K562 (cell line): Measurements from ENCODE around the gene EFCAB10. TPM values are rescaled to one million over a fixed set of nuclear protein-coding genes. Genes with fewer than 3 reads are reported as not detected.

Experiments
- ATF3 ChIP-seq, 2 experiments: fragments of 450-650 bp in 1 of 2; sonication (generic) in 1 of 2; formaldehyde crosslinking in 1 of 2; IDR thresholded peaks in 1 of 2; conservative IDR thresholded peaks in 1 of 2; 2 replicates each; pipeline versions ENCODE4 v1.6.1 to v1.8.1; 2016 to 2023; ENCODE audit warnings: mild to moderate bottlenecking in 2 of 2, moderate library complexity in 2 of 2, inconsistent platforms in 1 of 2, missing genetic modification reagents in 1 of 2
- ELF4 ChIP-seq: fragments of 450-650 bp; formaldehyde crosslinking; IDR thresholded peaks from 2 replicates; pipeline ENCODE4 v1.4.0; 2022; ENCODE audit warnings: missing genetic modification characterization
- GATA2 ChIP-seq: sonication (generic); formaldehyde crosslinking; IDR thresholded peaks from 2 replicates; pipeline ENCODE4 v1.4.0; 2020; ENCODE audit warnings: mild to moderate bottlenecking, missing genetic modification reagents
- HDAC2 ChIP-seq: fragments of 450-650 bp; IDR thresholded peaks from 2 replicates; pipeline ENCODE4 v1.6.1; 2016; ENCODE audit warnings: mild to moderate bottlenecking
- MAZ ChIP-seq, 2 experiments: fragments of 450-650 bp in 1 of 2; sonication (generic) in 1 of 2; formaldehyde crosslinking; IDR thresholded peaks in 1 of 2; conservative IDR thresholded peaks in 1 of 2; 2 replicates each; pipeline versions ENCODE4 v1.4.0 to v1.5.0; 2020; ENCODE audit warnings: mild to moderate bottlenecking in 1 of 2, missing genetic modification reagents in 1 of 2
- PRDM10 ChIP-seq: fragments of 450-650 bp; IDR thresholded peaks from 2 replicates; pipeline ENCODE4 v1.6.1; 2018; ENCODE audit not compliant: partially characterized antibody
- PURB ChIP-seq: sonication (generic); formaldehyde crosslinking; IDR thresholded peaks from 2 replicates; pipeline ENCODE4 v1.9.0; 2021; ENCODE audit warnings: low read depth, mild to moderate bottlenecking, missing genetic modification reagents
- SOX6 ChIP-seq: fragments of 450-650 bp; IDR thresholded peaks from 2 replicates; pipeline ENCODE4 v1.6.1; 2014; ENCODE audit warnings: mild to moderate bottlenecking
- ZNF347 ChIP-seq: fragments of 450-650 bp; formaldehyde crosslinking; IDR thresholded peaks from 2 replicates; pipeline ENCODE4 v1.4.0; 2020; ENCODE audit warnings: low read depth, mild to moderate bottlenecking, moderate library complexity
- polyA plus RNA-seq, 8 experiments: library from polyadenylated mRNA; depleted of rRNA in 4 of 8; stranded (reverse) in 5 of 8; unstranded in 3 of 8; fragments of >200 nt; fragmentation: Nextera tagmentation in 2 of 8; fragmentation: Illumina TruSeq in 1 of 8; extraction: Ambion mirVana in 2 of 8; extraction: Trizol in 1 of 8; gene quantifications; 2 replicates each; pipeline versions ENCODE4 v1.2.1 to v1.2.3, GENCODE V29; 2011 to 2014; ENCODE audit warnings: inconsistent platforms in 1 of 8, missing spikeins in 1 of 8
- total RNA-seq, 7 experiments: library from RNA; depleted of rRNA in 6 of 7; stranded (reverse); fragments of >200 nt in 6 of 7; fragmentation: Illumina TruSeq in 2 of 7; extraction: Trizol in 2 of 7; gene quantifications; 2 replicates each; pipeline versions ENCODE4 v1.2.1 to v1.2.3, GENCODE V29; 2011 to 2021; ENCODE audit warnings: low replicate concordance in 1 of 7
- TF ChIP-seq, protein P1 (sequence below): fragments of 450-650 bp; IDR thresholded peaks from 2 replicates; pipeline ENCODE4 v1.6.1; 2016; ENCODE audit warnings: mild to moderate bottlenecking, moderate library complexity

Gene EFCAB10
- total and polyA plus RNA-seq, 9 of the 15 experiments (the other 6 are each of a cell fraction or from before 2014, with no cell fraction given): 5.0 to 21.4 (median 16.8) TPM

DNA sequence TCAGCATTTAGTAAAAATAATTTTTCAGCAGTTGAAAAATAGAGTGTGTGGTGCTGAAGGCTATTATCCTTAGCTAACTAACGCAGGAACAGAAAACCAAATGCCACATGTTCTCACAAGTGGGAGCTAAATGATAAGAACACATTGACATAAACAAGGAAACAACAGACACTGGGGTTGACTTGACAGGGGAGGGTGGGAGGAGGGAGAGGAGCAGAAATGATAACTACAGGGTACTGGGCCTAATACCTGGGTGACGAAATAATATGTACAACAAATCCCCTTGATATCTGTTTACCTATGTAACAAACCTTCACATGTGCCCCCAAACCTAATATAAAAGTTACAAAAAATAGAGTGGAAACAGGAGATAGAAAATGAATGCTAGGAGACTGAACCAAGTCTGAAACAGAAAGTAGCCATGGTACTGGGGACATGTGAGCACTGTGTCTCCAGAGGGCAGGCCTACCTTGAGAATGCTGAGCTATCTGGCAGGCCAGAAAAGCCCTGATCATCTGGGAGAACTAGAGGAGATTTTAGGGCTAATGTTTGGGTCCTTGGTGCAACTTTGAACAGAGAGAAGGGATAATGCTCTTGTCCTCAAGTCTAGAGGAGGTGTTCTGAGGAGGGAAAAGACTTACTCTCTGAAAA, 4.7 kb upstream of the EFCAB10 start (continued):
- TF ChIP-seq, protein P1, sequence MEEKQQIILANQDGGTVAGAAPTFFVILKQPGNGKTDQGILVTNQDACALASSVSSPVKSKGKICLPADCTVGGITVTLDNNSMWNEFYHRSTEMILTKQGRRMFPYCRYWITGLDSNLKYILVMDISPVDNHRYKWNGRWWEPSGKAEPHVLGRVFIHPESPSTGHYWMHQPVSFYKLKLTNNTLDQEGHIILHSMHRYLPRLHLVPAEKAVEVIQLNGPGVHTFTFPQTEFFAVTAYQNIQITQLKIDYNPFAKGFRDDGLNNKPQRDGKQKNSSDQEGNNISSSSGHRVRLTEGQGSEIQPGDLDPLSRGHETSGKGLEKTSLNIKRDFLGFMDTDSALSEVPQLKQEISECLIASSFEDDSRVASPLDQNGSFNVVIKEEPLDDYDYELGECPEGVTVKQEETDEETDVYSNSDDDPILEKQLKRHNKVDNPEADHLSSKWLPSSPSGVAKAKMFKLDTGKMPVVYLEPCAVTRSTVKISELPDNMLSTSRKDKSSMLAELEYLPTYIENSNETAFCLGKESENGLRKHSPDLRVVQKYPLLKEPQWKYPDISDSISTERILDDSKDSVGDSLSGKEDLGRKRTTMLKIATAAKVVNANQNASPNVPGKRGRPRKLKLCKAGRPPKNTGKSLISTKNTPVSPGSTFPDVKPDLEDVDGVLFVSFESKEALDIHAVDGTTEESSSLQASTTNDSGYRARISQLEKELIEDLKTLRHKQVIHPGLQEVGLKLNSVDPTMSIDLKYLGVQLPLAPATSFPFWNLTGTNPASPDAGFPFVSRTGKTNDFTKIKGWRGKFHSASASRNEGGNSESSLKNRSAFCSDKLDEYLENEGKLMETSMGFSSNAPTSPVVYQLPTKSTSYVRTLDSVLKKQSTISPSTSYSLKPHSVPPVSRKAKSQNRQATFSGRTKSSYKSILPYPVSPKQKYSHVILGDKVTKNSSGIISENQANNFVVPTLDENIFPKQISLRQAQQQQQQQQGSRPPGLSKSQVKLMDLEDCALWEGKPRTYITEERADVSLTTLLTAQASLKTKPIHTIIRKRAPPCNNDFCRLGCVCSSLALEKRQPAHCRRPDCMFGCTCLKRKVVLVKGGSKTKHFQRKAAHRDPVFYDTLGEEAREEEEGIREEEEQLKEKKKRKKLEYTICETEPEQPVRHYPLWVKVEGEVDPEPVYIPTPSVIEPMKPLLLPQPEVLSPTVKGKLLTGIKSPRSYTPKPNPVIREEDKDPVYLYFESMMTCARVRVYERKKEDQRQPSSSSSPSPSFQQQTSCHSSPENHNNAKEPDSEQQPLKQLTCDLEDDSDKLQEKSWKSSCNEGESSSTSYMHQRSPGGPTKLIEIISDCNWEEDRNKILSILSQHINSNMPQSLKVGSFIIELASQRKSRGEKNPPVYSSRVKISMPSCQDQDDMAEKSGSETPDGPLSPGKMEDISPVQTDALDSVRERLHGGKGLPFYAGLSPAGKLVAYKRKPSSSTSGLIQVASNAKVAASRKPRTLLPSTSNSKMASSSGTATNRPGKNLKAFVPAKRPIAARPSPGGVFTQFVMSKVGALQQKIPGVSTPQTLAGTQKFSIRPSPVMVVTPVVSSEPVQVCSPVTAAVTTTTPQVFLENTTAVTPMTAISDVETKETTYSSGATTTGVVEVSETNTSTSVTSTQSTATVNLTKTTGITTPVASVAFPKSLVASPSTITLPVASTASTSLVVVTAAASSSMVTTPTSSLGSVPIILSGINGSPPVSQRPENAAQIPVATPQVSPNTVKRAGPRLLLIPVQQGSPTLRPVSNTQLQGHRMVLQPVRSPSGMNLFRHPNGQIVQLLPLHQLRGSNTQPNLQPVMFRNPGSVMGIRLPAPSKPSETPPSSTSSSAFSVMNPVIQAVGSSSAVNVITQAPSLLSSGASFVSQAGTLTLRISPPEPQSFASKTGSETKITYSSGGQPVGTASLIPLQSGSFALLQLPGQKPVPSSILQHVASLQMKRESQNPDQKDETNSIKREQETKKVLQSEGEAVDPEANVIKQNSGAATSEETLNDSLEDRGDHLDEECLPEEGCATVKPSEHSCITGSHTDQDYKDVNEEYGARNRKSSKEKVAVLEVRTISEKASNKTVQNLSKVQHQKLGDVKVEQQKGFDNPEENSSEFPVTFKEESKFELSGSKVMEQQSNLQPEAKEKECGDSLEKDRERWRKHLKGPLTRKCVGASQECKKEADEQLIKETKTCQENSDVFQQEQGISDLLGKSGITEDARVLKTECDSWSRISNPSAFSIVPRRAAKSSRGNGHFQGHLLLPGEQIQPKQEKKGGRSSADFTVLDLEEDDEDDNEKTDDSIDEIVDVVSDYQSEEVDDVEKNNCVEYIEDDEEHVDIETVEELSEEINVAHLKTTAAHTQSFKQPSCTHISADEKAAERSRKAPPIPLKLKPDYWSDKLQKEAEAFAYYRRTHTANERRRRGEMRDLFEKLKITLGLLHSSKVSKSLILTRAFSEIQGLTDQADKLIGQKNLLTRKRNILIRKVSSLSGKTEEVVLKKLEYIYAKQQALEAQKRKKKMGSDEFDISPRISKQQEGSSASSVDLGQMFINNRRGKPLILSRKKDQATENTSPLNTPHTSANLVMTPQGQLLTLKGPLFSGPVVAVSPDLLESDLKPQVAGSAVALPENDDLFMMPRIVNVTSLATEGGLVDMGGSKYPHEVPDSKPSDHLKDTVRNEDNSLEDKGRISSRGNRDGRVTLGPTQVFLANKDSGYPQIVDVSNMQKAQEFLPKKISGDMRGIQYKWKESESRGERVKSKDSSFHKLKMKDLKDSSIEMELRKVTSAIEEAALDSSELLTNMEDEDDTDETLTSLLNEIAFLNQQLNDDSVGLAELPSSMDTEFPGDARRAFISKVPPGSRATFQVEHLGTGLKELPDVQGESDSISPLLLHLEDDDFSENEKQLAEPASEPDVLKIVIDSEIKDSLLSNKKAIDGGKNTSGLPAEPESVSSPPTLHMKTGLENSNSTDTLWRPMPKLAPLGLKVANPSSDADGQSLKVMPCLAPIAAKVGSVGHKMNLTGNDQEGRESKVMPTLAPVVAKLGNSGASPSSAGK: peak; percentile 67
- TF ChIP-seq SOX6: 0 out of 2 replicates have a peak, but pooled peaks have one; percentile 39
- peak; percentile 48; the same call in 1 of the 2 replicates for TF ChIP-seq GATA2 (CRISPR knock-in tag)
- TF ChIP-seq ELF4 (CRISPR knock-in tag): peak; percentile 65; the same call in 1 of the 2 replicates
- peak; percentile 52 for TF ChIP-seq ATF3 (IDR thresholded peaks at IDR 0.05)
- no peak for TF ChIP-seq ATF3 (CRISPR knock-in tag; conservative IDR thresholded peaks at IDR 0.05)
- TF ChIP-seq PURB (CRISPR knock-in tag): no peak
- peak; percentile 46 for TF ChIP-seq PRDM10
- TF ChIP-seq MAZ (CRISPR knock-in tag; conservative IDR thresholded peaks at IDR 0.05 in 1 of 2, IDR thresholded peaks at IDR 0.05 in 1 of 2): peak; percentile 27 to 51; a peak in 2 of 4 replicates
- no peak for TF ChIP-seq ZNF347 (CRISPR knock-in tag)
- TF ChIP-seq HDAC2: peak; percentile 52; the same call in 1 of the 2 replicates
